ENCODE results near the gene BANF1. TPM values are rescaled to one million over a fixed set of nuclear protein-coding genes. Genes with fewer than 3 reads are reported as not detected.

BANF1 gene
- total RNA-seq, 2 experiments from 2014 or later: 223 to 236 TPM

- no peak for DNase-seq
- no peak overlapping the region for H3K4me3 Mint-ChIP-seq
- H3K27ac Mint-ChIP-seq: no peak overlapping the region
- POLR2A ChIA-PET: no interaction called here
- peaks cover 13% of the 10 kb centered on the region for H3K4me1 Mint-ChIP-seq
- no peaks in the 10 kb centered on the region for H3K36me3 Mint-ChIP-seq (ENCODE audit: low read depth)
- CTCF ChIA-PET: interaction anchor here (0.6 to 1.3 kb wide), 3 partner anchors 8 to 348 kb away, joined by 3 to 4 read pairs (median 3); no protein-coding TSS in a partner anchor
- no peaks in the 10 kb centered on the region for H3K9me3 Mint-ChIP-seq
- H3K27me3 Mint-ChIP-seq: no peaks in the 10 kb centered on the region
Measured at GRCh38 chr11:66042227-66042995, 40.1 kb downstream of the BANF1 start.

GRCh38 chr11:66042996-66043906, 40.9 kb downstream of the BANF1 start:
- Mint-ChIP-seq H3K4me1 (peaks cover 13% of the 10 kb centered on the region), H3K27ac (no peak overlapping the region), H3K27me3 (no peaks in the 10 kb centered on the region), H3K36me3 (ENCODE audit: low read depth) (no peaks in the 10 kb centered on the region), H3K9me3 (no peaks in the 10 kb centered on the region), H3K4me3 (no peak overlapping the region)
- ChIA-PET CTCF (interaction anchor here (0.6 to 2.8 kb wide), 5 partner anchors 12 to 349 kb away, joined by 3 to 28 read pairs (median 5); no protein-coding TSS in a partner anchor), POLR2A (no interaction called here)
- DNase-seq: no peak

DNA sequence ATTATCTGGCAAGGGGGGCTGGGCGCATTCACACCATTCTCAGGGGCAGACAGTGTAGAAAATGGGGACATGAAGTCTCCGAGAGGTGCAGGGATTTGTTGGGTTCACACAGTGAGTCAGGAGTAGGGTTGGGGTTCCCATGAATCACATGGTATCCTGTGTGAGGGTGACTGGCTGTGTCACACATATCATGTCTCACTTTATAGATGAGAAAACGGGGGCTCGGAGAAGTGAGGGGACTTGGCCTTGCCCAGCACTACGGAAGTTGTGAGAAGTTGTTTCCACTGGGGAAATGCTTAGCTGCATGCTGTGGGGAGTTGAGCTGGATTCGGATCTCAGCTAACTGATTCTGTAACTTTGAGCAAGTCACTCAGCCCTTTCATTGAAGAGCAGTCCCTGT, 42.5 kb downstream of the BANF1 start:
- H3K27me3 Mint-ChIP-seq: peaks cover 2% of the 10 kb centered on the region
- no peak overlapping the region for H3K4me3 Mint-ChIP-seq
- peaks cover 20% of the 10 kb centered on the region for H3K4me1 Mint-ChIP-seq
- no peaks in the 10 kb centered on the region for H3K36me3 Mint-ChIP-seq (ENCODE audit: low read depth)
- H3K9me3 Mint-ChIP-seq: no peaks in the 10 kb centered on the region
- ChIA-PET CTCF (interaction anchor here (0.6 to 3.5 kb wide), 21 partner anchors 9 to 526 kb away, joined by 3 to 28 read pairs (median 4); partner anchors contain the start of gene FIBP), POLR2A (no interaction called here)
- H3K27ac Mint-ChIP-seq: no peak overlapping the region
- no peak for DNase-seq

GRCh38 chr11:66045177-66045639, 42.9 kb downstream of the BANF1 start:
- Mint-ChIP-seq H3K4me3 (no peak overlapping the region), H3K27me3 (peaks cover 2% of the 10 kb centered on the region), H3K9me3 (no peaks in the 10 kb centered on the region), H3K4me1 (peaks cover 20% of the 10 kb centered on the region), H3K27ac (no peak overlapping the region), H3K36me3 (ENCODE audit: low read depth) (no peaks in the 10 kb centered on the region)
- POLR2A ChIA-PET: no interaction called here
- peak; percentile 87 for DNase-seq
- CTCF ChIA-PET: interaction anchor here (0.6 to 3.5 kb wide), 24 partner anchors 9 to 504 kb away, joined by 3 to 28 read pairs (median 4); partner anchors contain the start of genes CCDC85B and FIBP

- H3K27me3 Mint-ChIP-seq: peaks cover 2% of the 10 kb centered on the region
- no peak overlapping the region for H3K4me3 Mint-ChIP-seq
- H3K4me1 Mint-ChIP-seq: peaks cover 31% of the 10 kb centered on the region
- POLR2A ChIA-PET: no interaction called here
- H3K36me3 Mint-ChIP-seq (ENCODE audit: low read depth): no peaks in the 10 kb centered on the region
- DNase-seq: no peak
- CTCF ChIA-PET: interaction anchor here (0.6 to 3.5 kb wide), 6 partner anchors 16 to 158 kb away, joined by 3 to 26 read pairs (median 4); partner anchors contain the start of gene FIBP
- H3K27ac Mint-ChIP-seq: no peak overlapping the region
- H3K9me3 Mint-ChIP-seq: no peaks in the 10 kb centered on the region
Measured at GRCh38 chr11:66046901-66047300, 44.6 kb downstream of the BANF1 start.

- peaks cover 36% of the 10 kb centered on the region for H3K4me1 Mint-ChIP-seq
- ChIA-PET POLR2A (no interaction called here), CTCF (interaction anchor here (1.0 to 1.3 kb wide), 3 partner anchors 15 to 139 kb away, joined by 3 to 5 read pairs (median 3); no protein-coding TSS in a partner anchor)
- no peak overlapping the region for H3K4me3 Mint-ChIP-seq
- H3K27ac Mint-ChIP-seq: no peak overlapping the region
- no peak for DNase-seq
- no peaks in the 10 kb centered on the region for H3K9me3 Mint-ChIP-seq
- H3K36me3 Mint-ChIP-seq (ENCODE audit: low read depth): peaks cover 5% of the 10 kb centered on the region
- peaks cover 2% of the 10 kb centered on the region for H3K27me3 Mint-ChIP-seq
Measured at GRCh38 chr11:66047541-66048365, 45.5 kb downstream of the BANF1 start.

GRCh38 chr11:66048547-66049323, 46.4 kb downstream of the BANF1 start, which contains the start of gene GAL3ST3:
TSS of gene GAL3ST3 (minus strand) at chr11:66049161. CDS start at chr11:66045415, 3,746 bp downstream.
- H3K36me3 Mint-ChIP-seq (ENCODE audit: low read depth): peaks cover 14% of the 10 kb centered on the region
- no peak within 1 kb of the TSS for H3K4me3 Mint-ChIP-seq
- POLR2A ChIA-PET: no interaction called here
- DNase-seq: no peak
- no peaks in the 10 kb centered on the region for H3K9me3 Mint-ChIP-seq
- peaks cover 2% of the 10 kb centered on the region for H3K27me3 Mint-ChIP-seq
- CTCF ChIA-PET: interaction anchor here (0.9 to 1.2 kb wide), 3 partner anchors 11 to 138 kb away, joined by 3 read pairs; no protein-coding TSS in a partner anchor
- peaks cover 44% of the 10 kb centered on the region for H3K4me1 Mint-ChIP-seq
- H3K27ac Mint-ChIP-seq: peak within 1 kb of the TSS; percentile 25

GRCh38 chr11:66050581-66051231, 48.4 kb downstream of the BANF1 start:
- ChIA-PET CTCF (interaction anchor here (0.8 to 8.2 kb wide), 5 partner anchors 9 to 191 kb away, joined by 4 to 66 read pairs (median 4); partner anchors contain the start of genes MUS81 and PACS1), POLR2A (no interaction called here)
- Mint-ChIP-seq H3K27me3 (peaks cover 2% of the 10 kb centered on the region), H3K4me3 (peak overlapping the region; percentile 100), H3K36me3 (ENCODE audit: low read depth) (peaks cover 27% of the 10 kb centered on the region), H3K9me3 (no peaks in the 10 kb centered on the region), H3K4me1 (peaks cover 42% of the 10 kb centered on the region), H3K27ac (peak overlapping the region; percentile 95)
- DNase-seq: no peak

DNA sequence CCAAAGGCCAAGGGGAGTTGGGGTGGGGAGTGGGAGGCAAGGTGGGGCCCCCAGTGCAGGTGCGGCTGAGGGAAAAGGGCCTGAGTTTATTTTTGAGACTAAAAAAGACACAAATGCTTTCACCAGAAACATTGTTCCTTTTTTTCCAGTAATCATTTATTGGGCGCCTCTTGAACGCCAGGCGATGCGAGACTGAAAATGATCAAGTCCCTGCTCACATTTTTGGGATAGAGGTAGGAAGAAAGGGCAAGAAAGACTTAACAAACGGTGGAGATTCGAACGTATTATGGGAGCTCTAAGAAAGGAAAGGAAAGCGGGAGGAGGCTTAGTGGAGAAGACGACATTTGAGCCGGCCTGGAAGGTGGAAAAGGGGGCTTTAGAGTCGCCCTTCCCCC, 49.1 kb downstream of the BANF1 start:
- peaks cover 28% of the 10 kb centered on the region for H3K36me3 Mint-ChIP-seq (ENCODE audit: low read depth)
- peak overlapping the region; percentile 100 for H3K4me3 Mint-ChIP-seq
- H3K27me3 Mint-ChIP-seq: peaks cover 2% of the 10 kb centered on the region
- peaks cover 40% of the 10 kb centered on the region for H3K4me1 Mint-ChIP-seq
- ChIA-PET CTCF (interaction anchor here (0.8 to 8.2 kb wide), 4 partner anchors 19 to 192 kb away, joined by 4 to 66 read pairs (median 4); partner anchors contain the start of genes MUS81 and PACS1), POLR2A (no interaction called here)
- peak overlapping the region; percentile 95 for H3K27ac Mint-ChIP-seq
- no peaks in the 10 kb centered on the region for H3K9me3 Mint-ChIP-seq
- DNase-seq: no peak

- peaks cover 40% of the 10 kb centered on the region for H3K4me1 Mint-ChIP-seq
- CTCF ChIA-PET: interaction anchor here (0.9 to 8.2 kb wide), 10 partner anchors 11 to 340 kb away, joined by 3 to 66 read pairs (median 4); partner anchors contain the start of genes KAT5, MUS81 and PACS1
- peak; percentile 98 for DNase-seq
- POLR2A ChIA-PET: interaction anchor here (0.5 to 0.6 kb wide), 2 partner anchors 144 to 1398 kb away, joined by 4 to 14 read pairs; no protein-coding TSS in a partner anchor
- peaks cover 2% of the 10 kb centered on the region for H3K27me3 Mint-ChIP-seq
- H3K36me3 Mint-ChIP-seq (ENCODE audit: low read depth): peaks cover 33% of the 10 kb centered on the region
- peak within 1 kb of the TSS; percentile 100 for H3K4me3 Mint-ChIP-seq
- H3K27ac Mint-ChIP-seq: peak within 1 kb of the TSS; percentile 95
- H3K9me3 Mint-ChIP-seq: no peaks in the 10 kb centered on the region
Measured at GRCh38 chr11:66051766-66052663, 49.7 kb downstream of the BANF1 start, which contains the start of gene SF3B2. TSS of gene SF3B2 (plus strand) at chr11:66052364. CDS start at chr11:66052385, 21 bp downstream.

All from activated CD4-positive, alpha-beta T cell treated with anti-CD3 and anti-CD28 coated beads, Interleukin-2, amount 10 ng/mL, durations not matched to agents 7 days and 5 days (primary cell).